ENCODE measurements around the gene LPIN1. TPM values are rescaled to one million over a fixed set of nuclear protein-coding genes. Genes with fewer than 3 reads are reported as not detected.
"Not testable (repeated sequence)": the region's sequence is repeated elsewhere in the genome, so short reads cannot be mapped to it uniquely, and the experiment has no call there.

LPIN1 gene
- total RNA-seq, 1 donor, result 62.2 TPM

- DNase-seq (ENCODE audit: low read depth), result no peak
- no peak overlapping the region for H3K4me3 ChIP-seq (ENCODE audit: low read depth, low read length)
- TF ChIP-seq, protein P1, sequence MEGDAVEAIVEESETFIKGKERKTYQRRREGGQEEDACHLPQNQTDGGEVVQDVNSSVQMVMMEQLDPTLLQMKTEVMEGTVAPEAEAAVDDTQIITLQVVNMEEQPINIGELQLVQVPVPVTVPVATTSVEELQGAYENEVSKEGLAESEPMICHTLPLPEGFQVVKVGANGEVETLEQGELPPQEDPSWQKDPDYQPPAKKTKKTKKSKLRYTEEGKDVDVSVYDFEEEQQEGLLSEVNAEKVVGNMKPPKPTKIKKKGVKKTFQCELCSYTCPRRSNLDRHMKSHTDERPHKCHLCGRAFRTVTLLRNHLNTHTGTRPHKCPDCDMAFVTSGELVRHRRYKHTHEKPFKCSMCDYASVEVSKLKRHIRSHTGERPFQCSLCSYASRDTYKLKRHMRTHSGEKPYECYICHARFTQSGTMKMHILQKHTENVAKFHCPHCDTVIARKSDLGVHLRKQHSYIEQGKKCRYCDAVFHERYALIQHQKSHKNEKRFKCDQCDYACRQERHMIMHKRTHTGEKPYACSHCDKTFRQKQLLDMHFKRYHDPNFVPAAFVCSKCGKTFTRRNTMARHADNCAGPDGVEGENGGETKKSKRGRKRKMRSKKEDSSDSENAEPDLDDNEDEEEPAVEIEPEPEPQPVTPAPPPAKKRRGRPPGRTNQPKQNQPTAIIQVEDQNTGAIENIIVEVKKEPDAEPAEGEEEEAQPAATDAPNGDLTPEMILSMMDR (IDR thresholded peaks at IDR 0.05; ENCODE audit: insufficient read depth, low read depth, low read length), result no peak
Observed at GRCh38 chr2:11856095-11856494, 109.7 kb downstream of the LPIN1 start.

DNA sequence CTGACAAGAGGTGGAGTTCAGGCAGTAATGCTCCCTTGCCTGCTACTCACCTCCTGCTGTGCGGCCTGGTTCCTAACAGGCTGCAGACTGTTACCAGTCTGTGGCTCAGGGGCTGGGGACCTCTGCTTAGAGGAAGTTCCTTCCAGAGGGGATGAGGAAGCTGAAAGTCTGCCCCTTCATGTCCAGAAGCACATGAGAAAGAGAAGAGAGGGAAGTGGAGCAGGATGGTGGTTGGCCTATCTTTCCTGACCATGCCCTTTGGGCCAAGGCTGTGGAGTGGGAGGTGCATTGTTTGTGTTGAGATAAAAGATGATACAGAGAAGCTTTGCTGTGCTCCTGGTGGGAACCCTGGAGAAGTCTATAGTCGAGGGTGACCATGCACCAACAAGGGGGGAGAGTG is 112.5 kb downstream of the LPIN1 start:
- TF ChIP-seq, protein P1 (IDR thresholded peaks at IDR 0.05; ENCODE audit: insufficient read depth, low read depth, low read length), result no peak
- no peak for DNase-seq (ENCODE audit: low read depth)
- H3K4me3 ChIP-seq (ENCODE audit: low read depth, low read length), result no peak overlapping the region

- DNase-seq (ENCODE audit: low read depth); H3K4me3 ChIP-seq (ENCODE audit: low read depth, low read length): not testable (repeated sequence)
Observed at GRCh38 chr2:11859975-11860374, 113.5 kb downstream of the LPIN1 start.

DNA sequence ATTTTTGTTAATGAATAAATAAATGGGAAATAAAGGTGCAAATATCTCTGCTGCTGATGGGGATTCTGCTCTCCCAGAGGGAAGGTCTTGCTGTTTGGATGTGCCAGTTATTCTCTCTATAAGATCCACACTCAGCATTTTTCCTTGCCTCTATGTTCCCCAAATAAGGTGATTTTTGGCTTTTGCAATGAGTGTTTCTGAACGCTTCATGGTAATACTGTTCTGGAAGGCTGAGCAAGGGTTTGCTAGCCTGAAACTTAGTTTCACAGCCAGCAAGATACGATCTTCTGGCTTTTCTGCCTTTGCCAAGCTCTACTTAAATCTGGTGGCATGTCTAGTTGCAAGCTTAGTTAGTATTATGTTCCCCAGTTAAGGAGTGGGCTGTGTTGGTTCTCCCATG is 114.6 kb downstream of the LPIN1 start:
- no peak for DNase-seq (ENCODE audit: low read depth)
- TF ChIP-seq, protein P1 (IDR thresholded peaks at IDR 0.05; ENCODE audit: insufficient read depth, low read depth, low read length), result no peak

GRCh38 chr2:11862049-11862448 is 115.6 kb downstream of the LPIN1 start:
- TF ChIP-seq, protein P1 (IDR thresholded peaks at IDR 0.05; ENCODE audit: insufficient read depth, low read depth, low read length), result no peak

More for the DNA sequence above, 114.6 kb downstream of the LPIN1 start:
- H3K4me3 ChIP-seq (ENCODE audit: low read depth, low read length), result no peak overlapping the region

GRCh38 chr2:11863103-11863502 is 116.7 kb downstream of the LPIN1 start:
- H3K4me3 ChIP-seq (ENCODE audit: low read depth, low read length), result no peak overlapping the region
- DNase-seq (ENCODE audit: low read depth), result no peak
- TF ChIP-seq, protein P1 (IDR thresholded peaks at IDR 0.05; ENCODE audit: insufficient read depth, low read depth, low read length), result no peak

More at GRCh38 chr2:11862049-11862448, 115.6 kb downstream of the LPIN1 start:
- H3K4me3 ChIP-seq (ENCODE audit: low read depth, low read length), result no peak overlapping the region
- DNase-seq (ENCODE audit: low read depth), result no peak

DNA sequence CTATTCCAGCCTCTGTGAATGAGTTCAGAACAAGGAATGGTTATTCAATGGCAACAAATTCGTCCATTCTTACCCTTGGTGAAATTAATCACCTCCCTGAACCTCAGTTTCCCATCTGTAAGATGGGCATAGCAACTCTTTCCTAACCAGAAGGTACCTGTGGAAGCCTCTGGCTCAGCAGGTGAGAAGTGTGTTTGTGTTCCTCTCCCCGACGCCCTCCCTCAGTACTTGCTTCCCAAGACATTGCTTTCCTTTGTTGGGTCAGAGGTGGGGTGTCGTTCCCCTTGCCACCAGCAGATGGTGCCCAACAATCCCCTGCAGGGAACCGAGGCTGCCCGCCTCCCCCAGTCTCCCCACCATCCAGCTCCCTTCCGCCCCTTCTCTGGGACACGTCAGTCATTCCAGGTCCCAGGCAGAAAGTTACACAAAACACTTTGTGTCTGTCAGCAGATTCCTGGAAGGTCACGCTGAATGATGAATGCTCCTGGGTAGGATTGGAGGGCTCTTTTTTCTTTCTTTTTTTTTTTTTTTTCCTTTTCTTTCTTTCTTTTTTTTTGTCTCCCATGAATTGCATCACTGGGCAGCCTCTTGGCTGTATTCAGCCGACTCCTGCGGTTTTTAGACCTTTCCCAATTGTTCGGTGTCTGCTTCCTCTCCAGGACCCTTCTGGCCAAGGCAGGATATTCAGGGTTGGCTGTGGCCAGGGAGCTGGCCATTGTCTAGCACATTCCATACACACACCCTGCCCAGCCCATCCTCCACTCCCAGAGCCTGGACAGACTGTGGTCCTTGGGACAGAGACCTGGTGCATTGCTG is 117.3 kb downstream of the LPIN1 start:
- TF ChIP-seq, protein P1 (IDR thresholded peaks at IDR 0.05; ENCODE audit: insufficient read depth, low read depth, low read length), result peak; percentile 98
- peak; percentile 88 for DNase-seq (ENCODE audit: low read depth)
- peak overlapping the region; percentile 42 for H3K4me3 ChIP-seq (ENCODE audit: low read depth, low read length)

Measured in fibroblast of villous mesenchyme (primary cell).